HepG2 (cell line): ENCODE measurements around the gene CTDNEP1. TPM values are rescaled to one million over a fixed set of nuclear protein-coding genes. Genes with fewer than 3 reads are reported as not detected.

ENCODE experiments used
- ATAC-seq: fragments of 200-7000 bp; cut with Tn5 transposase; 3 replicates; pipeline ENCODE4 v1.9.1; 2020; ENCODE audit warnings: mild to moderate bottlenecking, moderate library complexity
- BruUV-seq: library from RNA; stranded (reverse); fragments of 400-500 nt; replicated peaks from 2 replicates; lab custom pipeline; 2021; lab: Mats Ljungman, UMichigan
- CTCF ChIA-PET: fragments of 300-600 bp; formaldehyde crosslinking; extraction: SDS; loops from one replicate; lab custom pipeline; 2021; ENCODE audit warnings: low total read pairs, inconsistent platforms, low intra/inter-chr PET ratio; lab: Yijun Ruan, JAX
- POLR2A ChIA-PET: fragments of 350-600 bp; sonication (Branson Sonifier 250); formaldehyde crosslinking; loops from one replicate; lab custom pipeline; 2020; ENCODE audit warnings: antibody characterized with exemption, inconsistent platforms; lab: Yijun Ruan, JAX
- DNase-seq: peaks from one replicate; pipeline ENCODE4 v3.0.0-alpha.2; 2015; ENCODE audit warnings: low spot score
- FAIRE-seq: peaks from 3 replicates; lab custom pipeline; 2011; peaks lifted over from hg19 to GRCh38; lab: Jason Lieb, UNC
- H2AFZ ChIP-seq: one replicate; pipeline ENCODE4 v1.6.1; 2011; ENCODE audit warnings: low read length, inconsistent platforms
- H3K27ac ChIP-seq: fragments of 300-600 bp; 3 replicates; pipeline ENCODE4 v1.8.0; 2011; ENCODE audit warnings: mixed run types, mild to moderate bottlenecking, mixed read lengths, low read length, inconsistent platforms; ENCODE audit not compliant: insufficient read depth; ENCODE audit errors: extremely low read length
- H3K27me3 ChIP-seq, 2 experiments: fragments of 200-600 bp in 1 of 2; 2 replicates in 1 of 2; 3 replicates in 1 of 2; pipeline versions ENCODE4 v1.6.0 to v1.8.0; 2011; ENCODE audit warnings: low read length in 2 of 2, mild to moderate bottlenecking in 2 of 2, moderate library complexity in 2 of 2, inconsistent platforms in 1 of 2; ENCODE audit not compliant: insufficient read depth in 2 of 2, control insufficient read depth in 1 of 2
- H3K36me3 ChIP-seq, 2 experiments: fragments of 200-600 bp in 1 of 2; replicated peaks in 1 of 2; 2 replicates in 1 of 2; 3 replicates in 1 of 2; pipeline versions ENCODE4 v1.5.1 to v1.8.0; 2011; ENCODE audit warnings: low read length in 2 of 2, inconsistent platforms in 1 of 2; ENCODE audit not compliant: insufficient read depth in 2 of 2, control insufficient read depth in 1 of 2
- H3K4me1 ChIP-seq: 2 replicates; pipeline ENCODE4 v1.5.1; 2012; ENCODE audit warnings: low read length, inconsistent platforms; ENCODE audit not compliant: insufficient read depth
- H3K4me2 ChIP-seq: 2 replicates; pipeline ENCODE4 v1.6.0; 2011; ENCODE audit warnings: low read depth, low read length, inconsistent platforms
- H3K4me3 ChIP-seq, 3 experiments: fragments of 200-600 bp in 1 of 3; sonication (generic), shearing (Covaris generic) in 1 of 3; replicated peaks in 1 of 3; 2 replicates each; pipeline ENCODE4 v1.5.1; 2011 to 2016; ENCODE audit warnings: low read length in 3 of 3, inconsistent platforms in 2 of 3, low read depth in 2 of 3, mild to moderate bottlenecking in 2 of 3, control low read depth in 1 of 3, mixed read lengths in 1 of 3; ENCODE audit not compliant: insufficient read depth in 1 of 3
- H3K79me2 ChIP-seq: one replicate; pipeline ENCODE4 v1.6.1; 2011; ENCODE audit warnings: low read length, inconsistent platforms; ENCODE audit not compliant: insufficient read depth
- H3K9ac ChIP-seq: 2 replicates; pipeline ENCODE4 v1.6.0; 2011; ENCODE audit warnings: mild to moderate bottlenecking, low read depth, low read length, inconsistent platforms; ENCODE audit not compliant: insufficient read depth
- H3K9me3 ChIP-seq: 2 replicates; pipeline ENCODE4 v1.5.1; 2012; ENCODE audit warnings: mild to moderate bottlenecking, low read length
- H4K20me1 ChIP-seq: 2 replicates; pipeline ENCODE4 v1.6.0; 2011; ENCODE audit warnings: inconsistent platforms, mild to moderate bottlenecking, low read length, moderate library complexity; ENCODE audit not compliant: insufficient read depth
- HNRNPLL ChIP-seq: fragments of 200-400 bp; formaldehyde crosslinking; IDR thresholded peaks from 2 replicates; pipeline ENCODE4 v1.6.1; 2017; ENCODE audit warnings: mild to moderate bottlenecking, low read depth, low read length; ENCODE audit not compliant: poor library complexity, severe bottlenecking
- LCORL ChIP-seq, 2 experiments: fragments of 450-650 bp in 1 of 2; sonication (generic) in 1 of 2; formaldehyde crosslinking in 1 of 2; IDR thresholded peaks; 2 replicates each; pipeline versions ENCODE4 v1.5.0 to v1.6.1; 2017 to 2020; ENCODE audit warnings: antibody characterized with exemption in 1 of 2, missing genetic modification reagents in 1 of 2
- MEIS1 ChIP-seq: sonication (generic); formaldehyde crosslinking; IDR thresholded peaks from 2 replicates; pipeline ENCODE4 v1.9.0; 2021; ENCODE audit warnings: mild to moderate bottlenecking, missing genetic modification reagents, moderate library complexity, borderline replicate concordance
- NRL ChIP-seq: sonication (generic); formaldehyde crosslinking; IDR thresholded peaks from 2 replicates; pipeline ENCODE4 v1.5.0; 2020; ENCODE audit warnings: missing genetic modification reagents, mild to moderate bottlenecking, moderate library complexity, borderline replicate concordance
- TP53 ChIP-seq: sonication (generic); formaldehyde crosslinking; conservative IDR thresholded peaks from 2 replicates; pipeline ENCODE4 v1.4.0; 2020; ENCODE audit warnings: missing genetic modification reagents
- ZBTB38 ChIP-seq: sonication (generic); formaldehyde crosslinking; IDR thresholded peaks from 2 replicates; pipeline ENCODE4 v1.5.1; 2020; ENCODE audit warnings: mild to moderate bottlenecking, missing genetic modification reagents
- ZBTB7A ChIP-seq: sonication (generic); formaldehyde crosslinking; IDR thresholded peaks from 2 replicates; pipeline ENCODE4 v1.8.0; 2022; ENCODE audit warnings: mild to moderate bottlenecking, missing genetic modification reagents
- ZFP62 ChIP-seq: sonication (generic); formaldehyde crosslinking; IDR thresholded peaks from 2 replicates; pipeline ENCODE4 v1.4.0; 2020; ENCODE audit warnings: missing genetic modification reagents
- ZMAT3 ChIP-seq: sonication (generic); formaldehyde crosslinking; conservative IDR thresholded peaks from 2 replicates; pipeline ENCODE4 v1.7.0; 2021; ENCODE audit warnings: missing genetic modification reagents
- ZNF549 ChIP-seq: sonication (generic); formaldehyde crosslinking; IDR thresholded peaks from 2 replicates; pipeline ENCODE4 v1.5.0; 2020; ENCODE audit warnings: missing genetic modification reagents
- ZNF7 ChIP-seq: IDR thresholded peaks from 2 replicates; pipeline ENCODE4 v1.6.1; 2016; ENCODE audit warnings: missing biosample characterization, missing genetic modification reagents
- WGBS: methylation state at CpG from one replicate; pipeline ENCODE4 v1.1.6; 2017; ENCODE audit warnings: low lambda C conversion rate; 5-methylcytosine and 5-hydroxymethylcytosine counted together
- in situ Hi-C: cut with HindIII; loops from 2 replicates; pipeline ENCODE4 v1.10.0; 2017; ENCODE audit warnings: low pct_unique_long_range_greater_than_20kb; ENCODE audit not compliant: extremely low pct_ligation_motif_present
- intact Hi-C: fragments of 100-400 bp; cut with micrococcal nuclease; formaldehyde crosslinking; loops from one replicate; pipeline ENCODE4 v1.10.0; 2022; ENCODE audit not compliant: unreplicated experiment
- polyA plus RNA-seq, 8 experiments: library from polyadenylated mRNA; depleted of rRNA in 3 of 8; stranded (reverse) in 7 of 8; unstranded in 1 of 8; fragments of >200 nt; fragmentation: Illumina TruSeq in 4 of 8; extraction: Trizol in 4 of 8; gene quantifications; 2 replicates each; pipeline versions ENCODE4 v1.2.1 to v1.2.3, GENCODE V29; 2011 to 2016; ENCODE audit warnings: low read depth in 4 of 8, missing spikeins in 1 of 8, mixed read lengths in 1 of 8; ENCODE audit not compliant: insufficient read depth in 1 of 8
- total RNA-seq, 5 experiments: library from RNA; depleted of rRNA; stranded (reverse); fragments of >200 nt; fragmentation: Illumina TruSeq; extraction: Trizol; gene quantifications; 2 replicates each; pipeline ENCODE4 v1.2.3, GENCODE V29; 2016; ENCODE audit warnings: low read depth in 1 of 5
- TF ChIP-seq, protein P1 (sequence below): sonication (generic); formaldehyde crosslinking; IDR thresholded peaks from 2 replicates; pipeline ENCODE4 v1.4.0; 2020; ENCODE audit warnings: mild to moderate bottlenecking, missing genetic modification reagents
- TF ChIP-seq, protein P2 (sequence below): IDR thresholded peaks from 2 replicates; pipeline ENCODE4 v1.6.1; 2012; ENCODE audit warnings: low read length, improper control_type of control experiment
- TF ChIP-seq, protein P3 (sequence below): IDR thresholded peaks from 2 replicates; pipeline ENCODE4 v1.6.1; 2016; ENCODE audit warnings: missing compliant biosample characterization, missing genetic modification reagents, borderline replicate concordance

Gene CTDNEP1
- total and polyA plus RNA-seq, 2 of the 13 experiments (the other 11 are each of a cell fraction or from before 2014, with no cell fraction given) = 19.8 to 118 TPM

DNA sequence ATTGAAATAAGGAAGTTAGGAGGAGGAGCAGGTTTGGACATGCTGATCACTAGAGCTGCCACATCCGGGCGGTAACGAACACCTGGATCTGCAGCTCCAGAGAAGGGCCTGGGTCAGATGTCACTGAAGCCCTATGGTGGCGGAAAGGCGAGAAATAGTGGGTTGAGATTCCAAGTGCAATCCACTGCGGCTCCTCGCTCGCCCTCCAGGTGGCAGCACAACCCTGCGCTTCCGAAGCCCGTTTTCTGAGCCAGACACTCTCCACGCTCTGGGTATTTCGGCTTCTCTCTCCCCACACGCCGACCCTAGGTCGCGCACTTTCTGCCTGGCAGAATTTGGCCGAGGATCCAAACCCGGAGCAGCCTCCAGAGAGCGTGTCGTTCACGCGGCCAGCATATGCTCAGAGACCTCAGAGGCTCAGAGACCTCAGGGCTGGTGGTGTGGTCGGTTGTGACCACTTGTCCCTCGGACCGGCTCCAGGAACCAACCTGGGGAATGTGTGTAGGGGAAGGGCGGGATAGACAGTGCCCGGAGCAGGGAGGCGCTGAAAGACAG, 29.1 kb upstream of the CTDNEP1 start:
- H3K9ac ChIP-seq = peak overlapping the region; percentile 27
- TF ChIP-seq MEIS1 (CRISPR knock-in tag) (0 out of 2 replicates have a peak, but pooled peaks have one; percentile 27), ZBTB38 (CRISPR knock-in tag) (peak; percentile 79), NRL (CRISPR knock-in tag) (peak; percentile 84), ZFP62 (CRISPR knock-in tag) (no peak), ZNF7 (CRISPR knock-in tag) (no peak), TP53 (CRISPR knock-in tag) (no peak), ZMAT3 (peak; percentile 42; the same call in 1 of the 2 replicates), HNRNPLL (no peak), ZBTB7A (no peak), LCORL (IDR thresholded peaks at IDR 0.05) (no peak), LCORL (CRISPR knock-in tag; IDR thresholded peaks at IDR 0.05) (peak; percentile 79; the same call in 1 of the 2 replicates), ZNF549 (CRISPR knock-in tag) (no peak)
- TF ChIP-seq, protein P1, sequence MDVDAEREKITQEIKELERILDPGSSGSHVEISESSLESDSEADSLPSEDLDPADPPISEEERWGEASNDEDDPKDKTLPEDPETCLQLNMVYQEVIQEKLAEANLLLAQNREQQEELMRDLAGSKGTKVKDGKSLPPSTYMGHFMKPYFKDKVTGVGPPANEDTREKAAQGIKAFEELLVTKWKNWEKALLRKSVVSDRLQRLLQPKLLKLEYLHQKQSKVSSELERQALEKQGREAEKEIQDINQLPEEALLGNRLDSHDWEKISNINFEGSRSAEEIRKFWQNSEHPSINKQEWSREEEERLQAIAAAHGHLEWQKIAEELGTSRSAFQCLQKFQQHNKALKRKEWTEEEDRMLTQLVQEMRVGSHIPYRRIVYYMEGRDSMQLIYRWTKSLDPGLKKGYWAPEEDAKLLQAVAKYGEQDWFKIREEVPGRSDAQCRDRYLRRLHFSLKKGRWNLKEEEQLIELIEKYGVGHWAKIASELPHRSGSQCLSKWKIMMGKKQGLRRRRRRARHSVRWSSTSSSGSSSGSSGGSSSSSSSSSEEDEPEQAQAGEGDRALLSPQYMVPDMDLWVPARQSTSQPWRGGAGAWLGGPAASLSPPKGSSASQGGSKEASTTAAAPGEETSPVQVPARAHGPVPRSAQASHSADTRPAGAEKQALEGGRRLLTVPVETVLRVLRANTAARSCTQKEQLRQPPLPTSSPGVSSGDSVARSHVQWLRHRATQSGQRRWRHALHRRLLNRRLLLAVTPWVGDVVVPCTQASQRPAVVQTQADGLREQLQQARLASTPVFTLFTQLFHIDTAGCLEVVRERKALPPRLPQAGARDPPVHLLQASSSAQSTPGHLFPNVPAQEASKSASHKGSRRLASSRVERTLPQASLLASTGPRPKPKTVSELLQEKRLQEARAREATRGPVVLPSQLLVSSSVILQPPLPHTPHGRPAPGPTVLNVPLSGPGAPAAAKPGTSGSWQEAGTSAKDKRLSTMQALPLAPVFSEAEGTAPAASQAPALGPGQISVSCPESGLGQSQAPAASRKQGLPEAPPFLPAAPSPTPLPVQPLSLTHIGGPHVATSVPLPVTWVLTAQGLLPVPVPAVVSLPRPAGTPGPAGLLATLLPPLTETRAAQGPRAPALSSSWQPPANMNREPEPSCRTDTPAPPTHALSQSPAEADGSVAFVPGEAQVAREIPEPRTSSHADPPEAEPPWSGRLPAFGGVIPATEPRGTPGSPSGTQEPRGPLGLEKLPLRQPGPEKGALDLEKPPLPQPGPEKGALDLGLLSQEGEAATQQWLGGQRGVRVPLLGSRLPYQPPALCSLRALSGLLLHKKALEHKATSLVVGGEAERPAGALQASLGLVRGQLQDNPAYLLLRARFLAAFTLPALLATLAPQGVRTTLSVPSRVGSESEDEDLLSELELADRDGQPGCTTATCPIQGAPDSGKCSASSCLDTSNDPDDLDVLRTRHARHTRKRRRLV = peak; percentile 51; the same call in 1 of the 2 replicates
- TF ChIP-seq, protein P2, sequence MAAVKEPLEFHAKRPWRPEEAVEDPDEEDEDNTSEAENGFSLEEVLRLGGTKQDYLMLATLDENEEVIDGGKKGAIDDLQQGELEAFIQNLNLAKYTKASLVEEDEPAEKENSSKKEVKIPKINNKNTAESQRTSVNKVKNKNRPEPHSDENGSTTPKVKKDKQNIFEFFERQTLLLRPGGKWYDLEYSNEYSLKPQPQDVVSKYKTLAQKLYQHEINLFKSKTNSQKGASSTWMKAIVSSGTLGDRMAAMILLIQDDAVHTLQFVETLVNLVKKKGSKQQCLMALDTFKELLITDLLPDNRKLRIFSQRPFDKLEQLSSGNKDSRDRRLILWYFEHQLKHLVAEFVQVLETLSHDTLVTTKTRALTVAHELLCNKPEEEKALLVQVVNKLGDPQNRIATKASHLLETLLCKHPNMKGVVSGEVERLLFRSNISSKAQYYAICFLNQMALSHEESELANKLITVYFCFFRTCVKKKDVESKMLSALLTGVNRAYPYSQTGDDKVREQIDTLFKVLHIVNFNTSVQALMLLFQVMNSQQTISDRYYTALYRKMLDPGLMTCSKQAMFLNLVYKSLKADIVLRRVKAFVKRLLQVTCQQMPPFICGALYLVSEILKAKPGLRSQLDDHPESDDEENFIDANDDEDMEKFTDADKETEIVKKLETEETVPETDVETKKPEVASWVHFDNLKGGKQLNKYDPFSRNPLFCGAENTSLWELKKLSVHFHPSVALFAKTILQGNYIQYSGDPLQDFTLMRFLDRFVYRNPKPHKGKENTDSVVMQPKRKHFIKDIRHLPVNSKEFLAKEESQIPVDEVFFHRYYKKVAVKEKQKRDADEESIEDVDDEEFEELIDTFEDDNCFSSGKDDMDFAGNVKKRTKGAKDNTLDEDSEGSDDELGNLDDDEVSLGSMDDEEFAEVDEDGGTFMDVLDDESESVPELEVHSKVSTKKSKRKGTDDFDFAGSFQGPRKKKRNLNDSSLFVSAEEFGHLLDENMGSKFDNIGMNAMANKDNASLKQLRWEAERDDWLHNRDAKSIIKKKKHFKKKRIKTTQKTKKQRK = no peak
- TF ChIP-seq, protein P3, sequence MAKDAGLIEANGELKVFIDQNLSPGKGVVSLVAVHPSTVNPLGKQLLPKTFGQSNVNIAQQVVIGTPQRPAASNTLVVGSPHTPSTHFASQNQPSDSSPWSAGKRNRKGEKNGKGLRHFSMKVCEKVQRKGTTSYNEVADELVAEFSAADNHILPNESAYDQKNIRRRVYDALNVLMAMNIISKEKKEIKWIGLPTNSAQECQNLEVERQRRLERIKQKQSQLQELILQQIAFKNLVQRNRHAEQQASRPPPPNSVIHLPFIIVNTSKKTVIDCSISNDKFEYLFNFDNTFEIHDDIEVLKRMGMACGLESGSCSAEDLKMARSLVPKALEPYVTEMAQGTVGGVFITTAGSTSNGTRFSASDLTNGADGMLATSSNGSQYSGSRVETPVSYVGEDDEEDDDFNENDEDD (CRISPR knock-in tag) = peak; percentile 80

More for the DNA sequence above, 29.1 kb upstream of the CTDNEP1 start:
- H3K27me3 ChIP-seq = no peaks in the 10 kb centered on the region
- BruUV-seq = no TSS peak
- CTCF ChIA-PET = interaction anchor here (1.2 to 2.9 kb wide), 7 partner anchors 12 to 235 kb away, joined by 3 to 43 read pairs (median 6); partner anchors contain the start of genes CTDNEP1 and ELP5
- peaks cover 8% of the 10 kb centered on the region in 2 experiments; a peak in 4 of 5 replicates for H3K36me3 ChIP-seq
- DNase-seq (peak; percentile 79), ATAC-seq (peak; percentile 72), FAIRE-seq (peak; percentile 89)
- in situ Hi-C loops = loop anchor here (10.0 kb wide), 1 partner anchor 236 kb away; the partner anchor contains the start of gene SLC16A11
- H3K27ac ChIP-seq = peak overlapping the region; percentile 59
- H3K4me1 ChIP-seq = peaks cover 38% of the 10 kb centered on the region
- no peaks in the 10 kb centered on the region for H3K9me3 ChIP-seq
- no peaks in the 10 kb centered on the region for H4K20me1 ChIP-seq
- no peaks in the 10 kb centered on the region for H3K79me2 ChIP-seq
- POLR2A ChIA-PET = interaction anchor here (0.6 to 3.9 kb wide), 24 partner anchors 12 to 347 kb away, joined by 3 to 35 read pairs (median 6); partner anchors contain the start of genes ACADVL, ASGR2, CTDNEP1 and DLG4
- H3K4me2 ChIP-seq = peak overlapping the region; percentile 86
- H2AFZ ChIP-seq = no peak overlapping the region
- 3% methylated on average over 16 of the region's 29 CpGs for WGBS
- H3K4me3 ChIP-seq = peak overlapping the region; percentile 23 to 87 (median 31); a peak in 5 of 6 replicates
- intact Hi-C loops = loop anchor here (1.0 to 5.0 kb wide), 4 partner anchors 16 to 66 kb away; partner anchors contain the start of gene GABARAP
